ENCODE measurements around the gene GFRA4.

Gene GFRA4

DNA sequence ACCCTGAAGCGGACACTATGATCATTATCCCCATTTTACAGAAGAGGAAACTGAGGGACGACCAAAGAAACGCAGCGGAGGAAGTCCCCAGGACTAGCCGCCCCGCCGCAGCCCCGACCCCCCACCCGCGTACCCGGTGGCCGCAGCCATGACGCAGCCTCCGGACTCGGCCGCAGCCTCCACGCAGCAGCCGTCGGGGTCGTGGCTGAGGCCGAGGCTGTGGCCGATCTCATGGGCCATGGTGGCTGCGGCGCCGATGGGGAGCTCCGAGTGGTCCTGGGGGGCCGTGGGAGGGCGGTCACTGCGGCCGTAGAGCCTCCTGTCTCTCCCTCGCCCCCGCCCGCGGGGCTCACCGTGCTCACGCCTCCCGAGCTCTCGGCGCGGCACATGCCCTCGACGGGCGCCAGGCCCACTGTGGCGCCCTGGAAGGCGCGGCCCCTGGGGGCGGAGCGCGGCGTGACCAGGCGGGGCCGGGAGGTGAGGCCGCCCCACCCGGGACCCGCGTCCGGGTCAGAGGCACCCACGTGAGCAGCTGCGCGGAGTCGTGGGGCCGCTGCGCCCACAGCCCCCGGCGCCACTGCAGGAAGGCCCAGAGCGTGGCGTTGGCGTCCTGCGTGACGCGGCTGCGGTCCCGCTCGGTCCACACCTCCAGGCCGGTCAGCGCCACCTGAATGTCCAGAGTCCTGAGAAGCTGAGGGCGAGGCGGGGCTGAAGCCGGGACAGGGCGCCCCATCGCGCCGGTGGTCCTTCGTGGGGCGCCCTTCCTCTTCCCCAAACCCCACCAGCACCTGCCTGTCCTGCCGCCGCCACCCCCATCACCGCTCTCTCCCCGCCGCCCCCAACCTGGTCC, 10.2 kb upstream of the GFRA4 start:
- DNase-seq, result no peak

DNA sequence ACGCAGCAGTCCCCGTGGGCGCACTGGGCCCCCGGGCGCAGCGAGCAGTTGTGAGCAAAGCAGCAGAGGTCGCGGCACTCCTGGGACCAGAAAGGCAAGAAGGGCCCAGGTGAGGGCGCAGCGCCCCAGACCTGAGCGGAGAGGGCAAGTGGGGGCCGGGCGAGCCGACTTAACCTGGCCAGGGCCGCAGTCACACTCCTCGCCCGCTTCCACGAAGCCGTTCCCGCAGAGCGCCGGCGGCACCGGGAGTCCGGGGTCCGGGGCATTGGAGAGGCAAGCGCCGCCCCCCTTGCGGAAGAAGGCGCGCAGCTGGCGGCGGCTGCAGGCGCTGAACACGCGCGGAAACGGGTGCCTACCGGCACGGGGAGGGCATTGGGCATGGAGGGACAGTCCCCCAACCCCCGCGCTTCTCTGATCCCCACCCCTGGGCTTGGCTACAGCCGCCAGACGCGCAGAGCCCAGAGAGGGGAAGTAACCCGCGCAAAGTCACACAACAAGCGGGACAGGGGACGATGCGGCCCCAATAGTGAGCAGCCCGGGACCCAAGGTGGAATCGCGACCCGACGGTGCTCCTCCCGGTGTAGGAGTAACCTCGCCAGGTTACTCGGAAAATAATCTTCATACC, 9.5 kb upstream of the GFRA4 start:
- DNase-seq, result no peak

- DNase-seq, result no peak
Observed at GRCh38 chr20:3671986-3672546, 8.9 kb upstream of the GFRA4 start.

DNA sequence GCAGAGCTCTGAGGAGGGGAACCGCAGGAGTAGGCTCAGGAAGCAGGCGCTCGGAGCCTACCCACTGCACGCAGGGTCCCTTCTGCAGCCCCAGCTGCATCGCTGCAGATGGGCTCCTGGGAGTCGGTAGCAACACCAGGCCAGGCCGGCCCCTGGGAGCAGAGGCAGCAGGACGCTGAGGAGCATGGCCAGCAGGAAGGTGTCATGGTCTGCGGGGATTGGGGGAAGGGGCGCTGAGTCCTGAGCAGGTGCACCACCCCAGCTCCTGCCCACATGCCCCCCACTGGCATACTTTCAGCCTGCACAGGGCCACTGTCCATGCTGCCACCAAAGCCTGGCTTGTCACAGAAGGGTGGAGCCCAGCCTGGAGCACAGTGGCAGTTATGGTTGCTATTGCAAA, 7.7 kb upstream of the GFRA4 start:
- DNase-seq, result no peak

DNA sequence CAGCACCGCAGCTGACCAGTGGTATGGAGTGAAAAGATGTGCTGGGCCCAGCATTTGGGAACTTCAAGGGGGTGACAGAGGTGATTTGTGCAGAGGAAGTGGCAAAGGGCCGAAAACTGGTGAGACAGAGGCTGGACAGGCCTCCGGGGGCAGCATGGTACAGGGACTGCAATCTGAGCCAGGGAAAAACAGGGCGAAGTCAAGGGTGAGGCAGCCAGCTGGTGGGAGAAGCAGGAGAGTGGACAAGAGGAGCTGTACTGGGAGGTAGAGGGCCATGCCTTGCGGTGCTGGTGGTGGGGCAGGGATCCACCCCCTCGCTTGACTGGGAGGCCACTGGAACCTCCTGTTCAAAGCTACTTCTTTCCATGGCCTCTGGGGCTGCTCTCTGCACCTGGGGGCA, 7.3 kb upstream of the GFRA4 start:
- DNase-seq, result no peak

DNA sequence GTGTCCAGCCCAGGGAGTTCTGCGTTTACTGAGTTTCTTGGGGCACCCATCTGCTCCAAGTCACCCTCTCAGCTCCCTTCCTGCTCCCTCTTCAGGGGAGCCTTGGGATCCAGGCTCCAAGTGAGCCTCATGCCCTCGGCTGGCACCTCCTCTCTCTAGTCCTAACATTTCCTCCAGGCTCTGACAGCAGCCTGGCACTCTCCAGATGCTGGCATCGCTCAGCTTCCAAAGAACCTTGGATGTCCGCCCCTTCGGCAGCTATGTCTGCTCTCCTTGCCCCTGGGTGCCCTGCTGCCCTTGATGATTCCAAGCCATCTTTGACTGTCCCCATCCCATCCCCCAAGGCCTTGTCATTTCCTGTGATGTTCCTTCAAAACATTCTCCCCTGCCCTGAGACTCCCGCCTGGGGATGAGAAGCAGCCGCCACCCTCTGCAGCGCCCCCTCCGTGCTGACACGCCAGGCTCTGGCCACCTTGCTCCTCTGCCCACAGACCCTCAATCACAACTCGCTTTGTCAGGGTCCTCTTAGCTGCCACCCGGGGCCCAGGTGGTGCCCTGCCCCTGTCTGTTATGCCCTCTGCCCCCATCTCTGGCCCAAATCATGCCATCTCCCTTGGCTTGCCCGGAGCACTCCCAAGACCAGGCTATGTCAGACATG, 6.6 kb upstream of the GFRA4 start:
- no peak for DNase-seq

DNA sequence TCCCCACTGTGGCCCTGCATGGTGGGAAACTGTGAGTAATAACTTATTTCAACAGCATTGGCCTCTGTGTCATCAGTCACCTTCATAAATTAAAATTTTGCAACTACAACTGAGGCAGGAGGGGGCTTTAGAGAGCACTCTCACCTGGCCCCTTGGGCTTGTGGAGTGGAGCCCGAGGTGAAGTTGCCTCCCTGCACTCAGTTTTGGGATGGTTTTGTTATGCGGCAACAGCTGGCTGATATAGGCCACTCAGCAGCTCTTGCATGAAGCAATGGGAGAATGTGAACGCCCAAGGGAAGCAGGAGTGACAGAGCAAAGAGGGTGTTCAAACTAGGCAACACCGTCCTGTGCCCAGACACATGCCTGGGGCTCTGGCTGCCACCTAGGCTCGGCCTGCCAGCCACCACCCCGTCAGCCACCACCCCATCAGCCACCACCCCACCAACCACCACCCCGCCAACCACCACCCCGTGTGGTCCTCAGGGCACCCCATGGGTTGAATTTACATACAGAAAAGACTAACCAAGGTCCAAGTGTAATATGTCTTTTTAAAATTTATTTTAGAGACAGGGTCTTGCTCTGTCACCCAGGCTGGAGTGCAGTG, 4.3 kb upstream of the GFRA4 start:
- DNase-seq, result no peak

DNA sequence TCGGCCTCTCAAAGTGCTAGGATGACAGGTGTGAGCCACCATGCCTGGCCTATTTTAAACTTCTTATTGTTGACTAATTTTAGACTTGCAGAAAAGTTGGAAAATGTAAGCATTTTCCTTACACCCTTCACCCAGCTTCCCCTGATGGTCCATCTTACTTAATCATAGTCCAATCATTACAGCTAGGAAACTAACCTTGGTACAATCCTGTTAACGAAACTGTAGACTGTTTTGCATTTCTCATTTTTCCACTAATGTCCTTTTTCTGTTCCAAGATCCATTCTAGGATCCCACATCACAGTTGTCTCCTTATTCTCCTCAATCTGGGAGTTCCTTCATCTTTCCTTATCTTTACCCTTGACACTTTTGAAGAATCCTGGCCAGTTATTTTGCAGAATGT, 659 bp upstream of the GFRA4 start:
- DNase-seq, result no peak

GRCh38 chr20:3661814-3662665, 1.2 kb downstream of the GFRA4 start:
- DNase-seq, result no peak

GRCh38 chr20:3661060-3661813, 2.0 kb downstream of the GFRA4 start:
- no peak for DNase-seq

DNA sequence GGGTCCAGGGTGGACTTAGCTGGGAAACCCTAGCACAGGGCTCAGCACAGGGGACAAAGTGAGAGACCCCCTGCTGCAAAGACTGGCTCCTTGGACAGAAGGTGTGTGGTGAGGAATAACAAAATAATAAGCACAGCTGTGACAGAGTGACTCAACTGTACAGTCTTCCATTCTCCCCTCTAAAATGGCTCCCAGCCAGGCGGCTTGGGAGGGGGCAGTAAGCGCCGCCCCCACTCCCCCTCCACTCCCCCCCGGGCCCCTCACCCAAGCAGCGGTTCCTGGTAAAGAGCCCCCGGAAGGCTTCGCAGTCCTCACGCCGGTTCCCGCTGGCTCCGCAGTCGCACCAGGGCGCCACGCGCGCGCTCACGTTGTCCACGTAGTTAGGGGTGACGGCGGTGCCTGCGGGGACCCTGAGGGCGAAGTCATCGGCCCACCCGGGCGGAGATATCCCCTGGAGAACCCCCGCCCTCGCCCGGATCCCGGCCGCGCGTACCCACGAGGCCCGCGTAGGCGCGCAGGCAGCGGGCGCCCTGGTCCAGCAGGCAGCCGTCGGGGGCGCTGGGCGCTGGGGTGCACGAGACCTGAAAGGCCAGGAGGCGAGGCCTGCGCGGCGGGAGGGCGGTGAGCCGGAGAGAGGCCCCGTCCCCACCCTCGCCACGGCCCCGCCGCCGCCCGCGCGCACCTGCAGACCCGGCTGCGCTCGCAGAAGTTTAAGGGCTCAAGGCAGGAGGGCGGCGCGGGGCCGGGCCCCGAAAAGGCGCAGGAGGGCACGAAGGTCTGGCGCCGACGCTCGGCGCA, 2.7 kb downstream of the GFRA4 start:
- no peak for DNase-seq

- no peak for DNase-seq
Observed at GRCh38 chr20:3659492-3660261, 3.5 kb downstream of the GFRA4 start.

GRCh38 chr20:3658716-3659491, 4.3 kb downstream of the GFRA4 start:
- DNase-seq, result no peak

DNA sequence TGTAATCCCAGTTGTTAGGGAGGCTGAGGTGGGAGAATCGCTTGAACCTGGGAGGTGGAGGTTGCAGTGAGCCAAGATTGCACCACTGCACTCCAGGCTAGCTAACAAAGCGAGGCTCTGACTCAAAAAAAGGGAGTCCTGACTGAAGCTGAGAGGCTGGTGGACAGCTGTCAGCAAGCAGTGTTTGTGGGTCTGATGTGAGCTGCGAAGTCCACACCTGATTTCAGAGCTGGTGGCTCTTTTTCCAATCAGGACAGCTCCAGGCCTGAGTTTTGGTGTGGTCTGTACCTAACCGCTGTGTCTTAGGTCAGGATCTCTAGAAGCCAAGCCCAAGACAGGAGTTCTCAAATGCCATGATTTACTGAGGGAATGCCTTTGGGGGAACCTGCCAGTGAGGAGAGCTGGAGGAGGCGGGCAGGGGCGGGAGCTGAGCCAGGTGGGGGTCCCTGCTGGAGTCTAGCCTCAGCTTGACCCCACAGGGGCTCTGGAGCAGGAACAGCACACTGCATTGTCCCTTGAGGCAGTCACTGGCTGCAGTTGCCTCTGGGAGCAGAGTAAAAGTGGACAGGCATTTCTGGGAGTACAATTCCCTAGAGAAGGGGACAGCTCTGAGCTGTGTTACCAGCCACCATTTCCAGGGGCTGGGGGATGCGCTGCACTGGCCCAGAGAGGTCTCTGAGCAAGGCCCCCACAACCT, 5.0 kb downstream of the GFRA4 start:
- no peak for DNase-seq

DNA sequence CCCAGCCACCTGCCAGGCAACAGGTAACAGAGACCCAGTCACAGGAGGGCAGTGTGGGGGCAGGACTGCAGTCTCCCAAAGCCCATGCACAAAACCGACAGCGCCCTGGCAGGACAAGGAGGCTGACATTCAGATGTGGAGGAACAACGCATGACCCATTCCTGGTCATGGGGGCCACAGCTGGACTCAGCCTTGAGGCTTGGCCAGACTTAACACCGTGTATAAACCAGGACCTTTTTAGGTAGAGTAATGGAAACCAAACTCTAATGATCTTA, 8.1 kb downstream of the GFRA4 start:
- no peak for DNase-seq

DNA sequence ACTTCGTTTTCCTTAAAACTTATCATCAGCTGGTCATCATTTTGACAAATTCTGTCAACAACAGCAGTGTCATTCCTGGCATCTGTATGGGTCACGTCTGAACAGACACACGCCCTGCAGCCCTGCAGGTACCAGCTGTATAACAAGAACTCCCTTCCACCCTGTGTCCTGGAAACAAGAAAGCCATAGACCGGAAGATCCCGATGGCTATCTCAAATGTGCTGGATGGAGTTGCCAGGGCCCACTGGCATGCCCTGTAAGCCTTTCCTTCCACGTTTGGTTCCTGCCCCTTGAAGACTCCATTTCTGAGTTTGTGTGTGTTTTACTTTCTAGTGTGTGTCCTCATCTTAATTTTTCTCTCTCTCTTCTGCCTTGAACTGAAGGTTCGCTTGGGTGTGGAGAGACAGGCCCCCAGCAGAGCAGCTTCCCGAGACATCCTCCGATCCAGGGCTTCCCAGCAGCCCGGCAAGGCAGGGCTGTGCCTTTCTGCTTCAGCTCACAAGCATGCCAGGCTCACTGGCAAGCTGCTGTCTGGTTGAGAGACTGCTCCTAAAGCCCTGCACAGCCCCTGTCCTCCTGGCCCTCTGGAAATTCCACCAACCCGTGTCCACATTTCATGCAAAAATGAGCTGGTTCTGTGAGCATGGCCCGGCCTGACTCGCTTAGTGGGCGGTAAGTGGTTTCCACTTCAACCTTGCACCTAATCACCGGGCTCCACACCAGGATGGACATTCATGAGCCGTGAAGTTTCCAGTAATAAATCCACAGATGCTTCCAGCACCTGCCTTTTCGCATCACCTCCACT, 8.7 kb downstream of the GFRA4 start:
- no peak for DNase-seq

DNA sequence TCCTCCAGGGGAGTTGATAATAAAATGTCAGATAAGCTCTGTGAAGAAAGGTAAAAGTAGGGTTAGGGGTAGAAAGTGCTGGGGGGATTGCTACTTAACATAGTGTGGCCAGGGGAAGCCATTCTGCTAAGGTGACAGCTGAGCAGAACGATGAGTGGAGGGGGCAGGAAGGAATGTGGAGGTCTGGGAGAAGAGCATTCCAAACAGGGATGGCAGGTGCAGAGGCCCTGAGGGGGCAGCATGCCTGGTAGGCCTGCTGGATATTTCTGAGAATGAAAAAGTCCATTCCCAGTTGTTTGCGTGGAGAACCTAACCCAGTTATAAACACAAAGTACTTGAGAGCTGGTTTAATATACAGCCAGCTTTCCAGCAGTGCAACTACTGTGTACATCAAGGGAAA, 9.3 kb downstream of the GFRA4 start:
- no peak for DNase-seq
